Cardiac fibroblast (primary cell): ENCODE data around the gene PDK2.

Experiments used
- DNase-seq, 2 donors: peaks; one replicate each; pipeline versions ENCODE4 v3.0.0 to v3.0.0-alpha.2; 2010; ENCODE audit warnings: low read depth in 2 of 2
- H3K4me3 ChIP-seq, 2 donors: replicated peaks in 1 of 2; 1 replicate in 1 of 2; 2 replicates in 1 of 2; pipeline ENCODE4 v1.5.1; 2011; ENCODE audit warnings: low read depth in 2 of 2, low read length in 2 of 2, mild to moderate bottlenecking in 2 of 2, moderate library complexity in 1 of 2
- CTCF ChIP-seq: IDR thresholded peaks from one replicate; pipeline ENCODE4 v1.5.1; 2011; ENCODE audit warnings: low read depth, mild to moderate bottlenecking, low read length, inconsistent platforms

Gene PDK2

DNA sequence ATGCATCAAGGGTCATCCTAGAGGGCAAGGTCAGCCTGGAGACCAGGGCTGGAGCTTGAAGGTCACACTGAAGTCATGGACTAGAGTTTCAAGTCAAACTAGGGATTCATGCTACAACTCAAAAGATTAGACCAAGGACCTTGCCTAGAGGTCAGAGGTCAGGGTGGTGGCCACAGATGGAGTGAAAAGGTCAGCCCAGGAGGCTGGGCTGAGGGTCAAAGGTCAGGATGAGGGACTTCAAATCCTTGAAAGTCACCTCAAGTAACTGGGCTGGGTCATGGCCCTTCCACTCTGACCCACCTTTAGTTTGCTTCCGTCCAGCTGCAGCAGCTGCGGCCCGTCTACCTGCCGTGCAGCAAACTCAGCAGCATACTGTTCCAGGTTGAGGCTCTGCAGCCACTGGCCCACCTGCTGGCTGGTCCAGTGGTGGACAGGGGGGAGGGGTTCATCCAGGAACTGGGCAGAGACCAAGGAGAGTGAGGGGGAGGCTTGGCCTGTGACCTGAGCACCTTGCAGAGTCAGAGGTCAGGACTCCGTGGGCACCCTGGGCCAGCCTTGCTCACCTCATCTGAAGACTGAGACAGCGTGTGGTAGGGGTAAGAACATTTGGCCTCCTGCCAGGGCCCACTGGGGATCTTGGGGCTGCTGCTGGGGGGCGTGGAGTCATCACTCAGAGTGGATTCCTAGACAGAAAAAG, 18.6 kb downstream of the PDK2 start:
- no peak for DNase-seq
- no peak for TF ChIP-seq CTCF
- no peak overlapping the region for H3K4me3 ChIP-seq

DNA sequence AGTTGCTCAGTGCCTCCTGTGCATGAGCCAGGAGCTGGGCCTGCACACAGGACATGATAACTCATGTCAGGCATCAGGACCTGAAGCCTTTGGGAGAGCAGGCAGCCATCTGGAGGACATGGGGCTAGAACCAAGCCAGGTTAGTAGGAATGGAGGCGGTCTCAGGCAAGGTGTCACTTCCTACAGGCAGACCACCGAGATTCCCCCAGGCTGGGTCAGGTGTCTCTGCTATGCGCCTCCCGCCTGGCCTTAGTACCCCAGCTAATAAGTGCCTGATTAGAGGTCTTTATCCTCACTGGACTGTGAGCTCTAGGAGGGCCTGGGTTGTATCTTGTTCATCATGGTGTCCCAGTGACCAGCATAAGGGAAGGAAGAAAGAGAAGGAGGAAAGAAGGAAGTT, 19.2 kb downstream of the PDK2 start:
- no peak for TF ChIP-seq CTCF
- DNase-seq, result no peak
- no peak overlapping the region for H3K4me3 ChIP-seq

- peak; percentile 82 to 83 for DNase-seq
- H3K4me3 ChIP-seq, result no peak overlapping the region
- peak; percentile 82 for TF ChIP-seq CTCF
Observed at GRCh38 chr17:50114849-50115357, 19.8 kb downstream of the PDK2 start.

DNA sequence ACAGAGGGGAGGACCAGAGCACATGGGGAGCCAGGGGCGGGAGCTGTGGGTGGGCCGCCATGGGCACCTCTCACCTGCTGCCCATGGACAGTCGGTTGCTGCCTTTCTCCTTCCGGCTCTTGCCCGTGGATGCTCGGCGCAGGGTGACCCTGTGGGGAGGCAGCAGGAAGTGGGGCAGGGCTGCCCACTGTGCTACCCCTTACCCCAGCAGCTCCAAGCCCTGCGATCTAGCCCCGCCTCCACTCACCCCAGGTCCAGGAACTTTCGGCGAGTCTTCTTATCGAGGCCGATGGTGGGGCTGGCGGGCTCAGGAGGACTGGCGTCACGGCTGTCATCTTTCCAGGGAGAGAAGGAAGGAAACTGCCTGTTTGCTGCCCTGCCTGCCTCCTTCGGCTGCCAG, 20.6 kb downstream of the PDK2 start:
- no peak for DNase-seq
- H3K4me3 ChIP-seq, result no peak overlapping the region
- TF ChIP-seq CTCF, result no peak

DNA sequence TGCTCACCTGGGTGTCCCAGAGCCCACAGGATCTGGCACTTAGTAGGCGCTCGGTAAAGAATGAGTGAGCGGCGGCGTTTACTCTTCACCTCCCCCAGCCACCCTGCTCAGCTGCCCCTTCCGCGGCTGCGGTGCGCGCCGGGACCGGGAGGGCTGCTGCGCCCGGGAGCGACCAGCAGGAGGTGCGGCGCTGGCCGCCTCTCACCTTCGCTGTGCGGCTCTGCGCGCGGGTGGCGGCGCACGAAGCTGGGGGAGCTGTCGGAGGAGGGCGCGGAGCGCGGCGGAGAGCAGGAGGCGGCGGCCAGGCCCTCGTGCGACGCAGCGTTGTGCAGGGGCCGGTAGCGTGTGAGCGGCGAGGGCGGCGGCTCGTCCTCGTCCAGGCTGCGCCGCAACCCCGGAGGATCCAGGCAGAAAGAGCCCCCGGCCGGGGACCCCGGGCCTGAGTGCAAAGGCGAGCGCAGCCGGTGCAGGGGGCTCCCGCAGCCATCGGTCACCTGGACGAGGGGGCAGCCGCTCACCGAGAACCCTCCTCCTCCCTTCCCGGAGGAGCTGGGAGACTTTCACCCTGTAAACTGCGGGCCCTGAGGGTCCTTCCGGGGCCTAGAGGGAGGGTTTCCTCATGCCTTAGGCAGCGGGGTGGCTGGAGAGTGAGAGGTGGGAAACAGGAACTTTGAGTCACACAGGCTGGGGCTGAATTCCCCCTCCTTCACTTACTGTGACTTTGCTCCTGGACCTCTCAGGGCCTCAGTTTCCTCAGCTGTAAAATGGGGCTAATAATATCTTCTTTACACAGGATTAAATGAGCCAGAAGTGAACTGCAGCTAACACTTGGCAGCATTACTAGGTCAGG, 22.3 kb downstream of the PDK2 start:
- peak; percentile 39 to 65 for DNase-seq
- peak; percentile 28 for TF ChIP-seq CTCF

DNA sequence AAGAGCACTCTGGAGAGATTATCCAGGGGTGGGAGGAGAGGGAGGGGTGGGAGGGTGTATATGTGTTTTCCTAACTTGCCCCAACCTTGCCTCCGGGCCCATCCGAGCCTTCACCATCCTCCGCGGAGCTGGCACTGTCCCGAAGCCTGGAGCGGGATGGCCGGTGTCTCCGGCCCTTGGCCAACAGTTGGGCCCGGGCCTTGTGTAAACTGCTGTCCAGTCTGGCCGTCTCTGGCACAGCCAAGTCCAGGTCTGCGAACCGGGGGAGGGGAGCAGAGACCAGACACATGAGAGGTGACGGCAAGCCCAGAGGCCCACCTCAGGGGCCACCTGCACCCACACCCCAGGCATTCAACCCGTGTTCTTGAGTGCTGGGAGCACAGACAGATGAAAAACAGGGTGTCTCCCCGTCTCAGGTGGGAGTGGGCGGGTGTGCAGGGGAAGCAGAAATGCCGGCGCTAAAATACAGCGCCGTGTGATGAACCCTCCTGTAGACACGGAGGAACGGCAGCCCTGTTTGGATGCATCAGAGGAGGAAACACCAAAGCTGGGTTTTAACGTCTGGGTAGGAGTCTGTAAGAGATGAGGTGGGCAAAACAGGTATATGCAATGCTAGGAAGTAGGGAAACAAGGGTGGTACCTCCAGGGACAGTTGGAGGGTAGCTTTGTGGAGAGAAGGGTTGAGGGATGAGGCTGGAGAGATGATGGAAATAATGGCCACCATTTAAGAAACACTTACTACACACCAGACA, 23.1 kb downstream of the PDK2 start:
- no peak for TF ChIP-seq CTCF
- no peak overlapping the region for H3K4me3 ChIP-seq
- DNase-seq, result no peak

More for the DNA sequence above, 22.3 kb downstream of the PDK2 start:
- no peak overlapping the region for H3K4me3 ChIP-seq
